Pancreas (tissue), 10 donors: ENCODE measurements around the gene SLC1A6. TPM values are rescaled to one million over a fixed set of nuclear protein-coding genes. Genes with fewer than 3 reads are reported as not detected.

Experiments
- ATAC-seq, 4 donors: fragments of 200-7000 bp; cut with Tn5 transposase; one replicate each; pipeline versions ENCODE4 v1.8.0 to v1.9.1; 2020; ENCODE audit warnings: mild to moderate bottlenecking in 4 of 4, moderate library complexity in 4 of 4
- DNase-seq, 6 donors: peaks; one replicate each; pipeline ENCODE4 v3.0.0-alpha.2; 2020
- FAIRE-seq: peaks from 2 replicates; lab custom pipeline; 2012; peaks lifted over from hg19 to GRCh38; lab: Jason Lieb, UNC
- H3K27ac ChIP-seq, 4 donors: fragments of 200-600 bp; sonication (generic); 1 replicate in 3 of 4; 2 replicates in 1 of 4; pipeline versions ENCODE4 v1.5.0 to v1.8.0; 2020
- H3K27me3 ChIP-seq, 4 donors: fragments of 200-600 bp; one replicate each; pipeline ENCODE4 v1.8.0; 2021
- H3K36me3 ChIP-seq, 3 donors: fragments of 200-600 bp; sonication (generic) in 1 of 3; one replicate each; pipeline versions ENCODE4 v1.5.0 to v1.8.0; 2020 to 2021
- H3K4me1 ChIP-seq, 3 donors: fragments of 200-600 bp; one replicate each; pipeline ENCODE4 v1.8.0; 2021
- H3K4me3 ChIP-seq, 4 donors: fragments of 200-600 bp; sonication (generic) in 2 of 4; one replicate each; pipeline versions ENCODE4 v1.5.0 to v1.8.0; 2020 to 2021
- H3K9me3 ChIP-seq, 4 donors: fragments of 200-600 bp; one replicate each; pipeline ENCODE4 v1.8.0; 2021
- CTCF ChIP-seq, 4 donors: fragments of 200-600 bp; sonication (generic) in 3 of 4; IDR thresholded peaks; one replicate each; pipeline versions ENCODE4 v1.5.0 to v1.8.0; 2021; ENCODE audit warnings: antibody characterized with exemption in 4 of 4
- WGBS, 2 donors: extraction: QIAGEN DNeasy Blood & Tissue Kit; methylation state at CpG; one replicate each; pipeline ENCODE4 v1.1.7; 2013; 5-methylcytosine and 5-hydroxymethylcytosine counted together
- intact Hi-C, 3 donors: fragments of 100-400 bp; cut with DNase I; formaldehyde crosslinking; loops; one replicate each; pipeline versions ENCODE4 v1.11.1 to v1.14.2; 2022
- polyA plus RNA-seq, 2 donors: library from polyadenylated mRNA; stranded (reverse); fragments of 200-250 nt; gene quantifications; one replicate each; pipeline ENCODE4 v1.2.3, GENCODE V29; 2013
- total RNA-seq, 6 donors: library from RNA; stranded (reverse); fragmentation: NEBNext Ultra II Directional in 4 of 6; extraction: Animal tissue kit (Norgen Biotek cat#: 25700) in 4 of 6; gene quantifications; one replicate each; pipeline versions ENCODE4 v1.2.1 to v1.2.4, GENCODE V29; 2021 to 2023
- donor health status: healthy with polysubstance abuse.
- donor health status: DM: no; HTN: no; CAD: no; lungs with moderate emphysema.
- donor health status: DM: no; HTN: no; CAD: no.
- donor health status: control.
- donor health status: control.
- donor health status: Bipolar disorder and iron deficiency.
- donor health status: DM: yes; HTN: yes; CAD: no.
- donor health status: DM: no; HTN: no; CAD: no.
- donor health status: DM: no; HTN: no; CAD: no.
- donor health status: DM: yes; HTN: yes; CAD: no.

SLC1A6 gene
- under 1 TPM in 2 of 6 donors, not detected in 4; 0.15 to 0.38 TPM for total RNA-seq
- polyA plus RNA-seq = under 1 TPM in 1 of 2 donors, not detected in 1; 0.23 TPM

DNA sequence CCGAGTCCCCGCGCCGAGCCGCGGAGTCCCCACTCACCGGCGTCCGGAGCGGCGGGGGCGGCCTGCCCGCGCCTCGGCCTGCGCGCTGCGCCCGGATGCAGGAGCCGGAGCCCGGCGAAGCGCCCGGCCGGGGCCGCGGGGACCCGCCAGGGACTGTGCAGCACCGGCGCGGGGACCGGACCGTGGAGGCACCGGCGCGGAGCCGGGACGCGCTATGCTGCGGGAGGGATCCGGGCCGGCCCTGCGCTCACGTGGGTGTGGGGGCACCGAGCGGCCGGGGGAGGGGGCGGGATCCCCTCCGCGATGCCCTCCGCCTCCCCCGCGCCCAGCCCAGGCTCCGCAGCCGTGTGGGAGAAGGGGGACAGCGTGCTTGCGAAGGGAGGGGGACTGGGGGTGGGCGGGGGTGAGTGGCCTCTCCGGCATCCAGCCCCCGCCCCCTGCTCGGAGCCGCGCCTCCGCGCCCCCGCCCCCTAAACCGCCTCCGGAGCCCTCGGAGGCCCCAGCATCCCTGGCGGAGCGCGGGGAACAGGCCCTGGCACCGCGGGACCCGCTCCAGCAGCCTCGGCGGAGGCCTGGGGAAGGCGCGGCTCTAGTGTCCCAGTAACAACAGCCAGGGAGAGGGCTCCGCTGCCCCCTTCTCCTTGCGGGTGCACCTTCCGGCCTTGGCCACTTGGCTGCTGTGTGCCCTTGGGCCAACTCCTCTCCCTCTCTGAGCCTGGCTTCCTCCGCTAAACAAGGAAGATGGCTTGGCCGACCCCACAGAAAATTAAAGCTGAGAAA lies at the start of gene SLC1A6:
SLC1A6 (minus strand) TSS at position 389 of the 780 bp plus-strand sequence. CDS start 6,954 bp downstream, outside the sequence.
- Histone ChIP-seq H3K9me3 (no peaks in the 10 kb centered on the region), H3K4me3 (peak within 1 kb of the TSS in 2 of 4 donors; percentile 11 to 34), H3K36me3 (no peaks in the 10 kb centered on the region), H3K4me1 (no peaks in the 10 kb centered on the region), H3K27me3 (peaks cover 0 to 3% (median 0%) of the 10 kb centered on the region in 4 donors), H3K27ac (no peak within 1 kb of the TSS)
- no peak for TF ChIP-seq CTCF (IDR thresholded peaks at IDR 0.05)
- 1 to 3% methylated on average over 32 to 84 of the region's 84 CpGs for WGBS, 2 donors
- ATAC-seq (no peak), FAIRE-seq (no peak), DNase-seq (peak in 2 of 6 donors; percentile 42 to 58)
- intact Hi-C loops = no loop called here

GRCh38 chr19:15028490-15028889 lies 48.8 kb upstream of the SLC1A6 start:
- intact Hi-C loops = no loop called here
- WGBS, 2 donors = 75% methylated on average over 5 of the region's 5 CpGs
- no peak for DNase-seq
- Histone ChIP-seq H3K36me3 (no peaks in the 10 kb centered on the region), H3K4me1 (no peaks in the 10 kb centered on the region), H3K4me3 (no peak overlapping the region), H3K9me3 (no peaks in the 10 kb centered on the region), H3K27ac (no peak overlapping the region), H3K27me3 (no peaks in the 10 kb centered on the region)
- FAIRE-seq = no peak
- no peak for TF ChIP-seq CTCF (IDR thresholded peaks at IDR 0.05)
- ATAC-seq = no peak

DNA sequence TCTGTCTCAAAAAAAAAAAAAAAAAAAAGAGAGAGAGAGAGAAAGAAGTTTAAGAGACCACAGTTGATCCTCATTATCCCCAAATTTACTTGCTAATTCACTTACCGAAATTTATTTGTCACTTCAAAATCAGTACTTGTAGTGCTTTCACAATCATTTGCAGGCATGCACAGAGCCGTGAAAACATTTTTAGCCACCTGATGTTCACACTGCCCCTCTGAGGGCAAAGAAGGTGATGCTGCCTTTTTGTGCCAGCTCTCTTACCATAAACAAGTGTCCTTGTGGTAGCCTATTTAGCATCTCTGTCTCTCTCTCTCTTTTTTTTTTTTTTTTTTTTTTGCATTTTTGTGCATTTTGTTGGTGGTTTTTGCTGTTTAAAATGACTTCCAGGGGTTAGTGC lies 45.6 kb upstream of the SLC1A6 start:
- Histone ChIP-seq H3K4me1 (no peaks in the 10 kb centered on the region), H3K27me3 (no peaks in the 10 kb centered on the region), H3K27ac (no peak overlapping the region), H3K9me3 (no peaks in the 10 kb centered on the region), H3K36me3 (no peaks in the 10 kb centered on the region), H3K4me3 (no peak overlapping the region)
- FAIRE-seq (no peak), ATAC-seq (peak in 3 of 4 donors; percentile 64 to 71 (median 71)), DNase-seq (peak in 2 of 6 donors; percentile 18 to 55)
- no peak for TF ChIP-seq CTCF (IDR thresholded peaks at IDR 0.05)
- intact Hi-C loops = no loop called here
- 20 to 25% methylated on average over 2 of the region's 2 CpGs for WGBS, 2 donors

DNA sequence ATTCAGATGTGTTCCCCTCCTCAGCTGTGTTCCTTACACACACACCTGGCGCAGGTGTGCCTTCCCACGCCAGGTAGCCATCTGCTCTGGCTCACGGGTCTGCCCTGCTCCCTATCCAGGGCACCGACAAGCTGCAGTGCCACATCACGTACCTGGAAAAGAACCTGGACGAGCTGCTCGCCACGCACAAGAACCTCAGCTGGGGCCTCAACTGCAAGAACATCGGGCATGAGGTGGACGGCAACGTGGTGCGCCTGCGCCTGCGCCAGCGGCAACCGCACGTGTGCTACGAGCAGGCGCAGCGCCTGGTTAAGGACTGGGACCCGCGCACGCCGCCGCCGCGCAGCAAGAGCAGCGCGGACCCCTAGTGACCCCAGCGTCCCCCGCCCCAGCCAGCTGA lies 43.1 kb upstream of the SLC1A6 start:
- H3K27me3 ChIP-seq = no peaks in the 10 kb centered on the region
- H3K9me3 ChIP-seq = no peaks in the 10 kb centered on the region
- H3K27ac ChIP-seq = peak overlapping the region; percentile 51 to 80 (median 68)
- DNase-seq (peak; percentile 74 to 92 (median 90)), ATAC-seq (peak; percentile 92 to 96 (median 94)), FAIRE-seq (no peak)
- H3K4me3 ChIP-seq = peak overlapping the region in 1 of 4 donors; percentile 5
- no peaks in the 10 kb centered on the region for H3K36me3 ChIP-seq
- no peak for TF ChIP-seq CTCF (IDR thresholded peaks at IDR 0.05)
- no peaks in the 10 kb centered on the region for H3K4me1 ChIP-seq
- intact Hi-C loops = no loop called here
- WGBS, 2 donors = 9 to 10% methylated on average over 31 of the region's 31 CpGs
